GM23338 (cell line): ENCODE data around the gene USP3. TPM values are rescaled to one million over a fixed set of nuclear protein-coding genes. Genes with fewer than 3 reads are reported as not detected.

Experiments
- ATAC-seq: fragments of 200-7000 bp; cut with Tn5 transposase; 3 replicates; pipeline ENCODE4 v1.9.1; 2020
- DNase-seq: peaks from one replicate; pipeline ENCODE4 v3.0.0-alpha.2; 2015; ENCODE audit warnings: low spot score
- H2AFZ ChIP-seq: fragments of 200-600 bp; sonication (generic); 2 replicates; pipeline ENCODE4 v1.8.0; 2016; ENCODE audit warnings: antibody characterized with exemption, mild to moderate bottlenecking, moderate library complexity
- H3F3A ChIP-seq: fragments of 200-600 bp; sonication (generic); replicated peaks from 2 replicates; pipeline ENCODE4 v1.8.0; 2017; ENCODE audit warnings: antibody characterized with exemption, mixed run types, low read depth
- H3K27ac ChIP-seq: fragments of 200-600 bp; sonication (generic); 2 replicates; pipeline ENCODE4 v1.6.1; 2016; ENCODE audit warnings: low read depth
- H3K27me3 ChIP-seq: fragments of 200-600 bp; sonication (generic); 2 replicates; pipeline ENCODE4 v1.8.0; 2016; ENCODE audit warnings: mild to moderate bottlenecking, mixed run types, moderate library complexity; ENCODE audit not compliant: insufficient read depth
- H3K36me3 ChIP-seq: fragments of 200-600 bp; sonication (generic); 2 replicates; pipeline ENCODE4 v1.8.0; 2016; ENCODE audit warnings: mild to moderate bottlenecking; ENCODE audit not compliant: insufficient read depth
- H3K4me1 ChIP-seq: fragments of 200-600 bp; sonication (generic); 2 replicates; pipeline ENCODE4 v1.8.0; 2016; ENCODE audit warnings: mild to moderate bottlenecking, moderate library complexity; ENCODE audit not compliant: insufficient read depth
- H3K4me2 ChIP-seq: fragments of 200-600 bp; sonication (generic); 2 replicates; pipeline ENCODE4 v1.7.1; 2017; ENCODE audit warnings: mixed run types
- H3K4me3 ChIP-seq: fragments of 200-600 bp; sonication (generic); 2 replicates; pipeline ENCODE4 v1.6.1; 2016; ENCODE audit warnings: mixed run types
- H3K79me2 ChIP-seq: fragments of 200-600 bp; sonication (generic); replicated peaks from 2 replicates; pipeline ENCODE4 v1.8.0; 2017; ENCODE audit warnings: mild to moderate bottlenecking; ENCODE audit not compliant: insufficient read depth
- H3K9me2 ChIP-seq: fragments of 200-600 bp; sonication (generic); 2 replicates; pipeline ENCODE4 v1.8.0; 2017; ENCODE audit not compliant: insufficient read depth
- H4K20me1 ChIP-seq: fragments of 200-600 bp; sonication (generic); replicated peaks from 2 replicates; pipeline ENCODE4 v1.8.0; 2017; ENCODE audit warnings: mild to moderate bottlenecking; ENCODE audit not compliant: insufficient read depth
- H3K27ac Mint-ChIP-seq: 2 replicates; pipeline ENCODE4 v1.8.0; 2020; ENCODE audit warnings: inconsistent platforms, mild to moderate bottlenecking, moderate library complexity, mixed read lengths
- H3K27me3 Mint-ChIP-seq: 3 replicates; pipeline ENCODE4 v1.8.0; 2022; ENCODE audit warnings: low read depth, mild to moderate bottlenecking, moderate library complexity, mixed read lengths, inconsistent platforms; ENCODE audit not compliant: insufficient read depth, poor library complexity
- H3K36me3 Mint-ChIP-seq: 3 replicates; pipeline ENCODE4 v1.8.0; 2021; ENCODE audit warnings: low read depth, mild to moderate bottlenecking, inconsistent platforms, moderate library complexity, mixed read lengths
- H3K4me1 Mint-ChIP-seq: 3 replicates; pipeline ENCODE4 v1.8.0; 2020; ENCODE audit warnings: mild to moderate bottlenecking, inconsistent platforms, mixed read lengths
- H3K4me3 Mint-ChIP-seq: 3 replicates; pipeline ENCODE4 v1.8.0; 2021; ENCODE audit warnings: moderate library complexity, mild to moderate bottlenecking, inconsistent platforms, mixed read lengths
- H3K9me3 Mint-ChIP-seq: 3 replicates; pipeline ENCODE4 v1.8.0; 2020; ENCODE audit warnings: moderate library complexity, mild to moderate bottlenecking, inconsistent platforms, mixed read lengths
- EZH2 ChIP-seq: fragments of 200-600 bp; sonication (generic); IDR thresholded peaks from one replicate; pipeline ENCODE4 v1.8.0; 2017; ENCODE audit warnings: antibody characterized with exemption, mild to moderate bottlenecking, low read depth; ENCODE audit not compliant: unreplicated experiment
- EZH2phosphoT487 ChIP-seq: fragments of 200-600 bp; sonication (generic); IDR thresholded peaks from one replicate; pipeline ENCODE4 v1.8.1; 2018; ENCODE audit warnings: antibody characterized with exemption; ENCODE audit not compliant: unreplicated experiment
- JUNB ChIP-seq: IDR thresholded peaks from one replicate; pipeline ENCODE4 v1.6.1; 2016; ENCODE audit warnings: antibody characterized with exemption; ENCODE audit not compliant: unreplicated experiment
- NANOG ChIP-seq: IDR thresholded peaks from 2 replicates; pipeline ENCODE4 v1.6.1; 2016; ENCODE audit warnings: antibody characterized with exemption, borderline replicate concordance
- POLR2AphosphoS5 ChIP-seq: IDR thresholded peaks from 2 replicates; pipeline ENCODE4 v1.6.1; 2016; ENCODE audit warnings: antibody characterized with exemption, low read depth
- STAT1 ChIP-seq: IDR thresholded peaks from one replicate; pipeline ENCODE4 v1.6.1; 2016; ENCODE audit warnings: antibody characterized with exemption; ENCODE audit not compliant: unreplicated experiment
- ZNF114 ChIP-seq: fragments of 250-450 bp; sonication (Bioruptor Pico); IDR thresholded peaks from 2 replicates; pipeline ENCODE4 v1.5.0; 2020; ENCODE audit warnings: mild to moderate bottlenecking, moderate library complexity
- ZNF331 ChIP-seq: fragments of 250-450 bp; sonication (Bioruptor Pico); IDR thresholded peaks from 2 replicates; pipeline ENCODE4 v1.5.0; 2020; ENCODE audit warnings: low read depth, mild to moderate bottlenecking, moderate library complexity
- polyA plus RNA-seq: library from polyadenylated mRNA; unstranded; fragments of >200 nt; fragmentation: Nextera tagmentation; extraction: Ambion mirVana; gene quantifications from 2 replicates; pipeline ENCODE4 v1.2.1, GENCODE V29; 2016
- total RNA-seq: library from RNA; depleted of rRNA; stranded (reverse); fragments of >200 nt; shearing (Covaris generic); gene quantifications from 2 replicates; pipeline ENCODE4 v1.2.3, GENCODE V29; 2014
- TF ChIP-seq, protein P1 (sequence below): fragments of 250-450 bp; sonication (Bioruptor Pico); IDR thresholded peaks from 2 replicates; pipeline ENCODE4 v1.5.0; 2020; ENCODE audit warnings: mild to moderate bottlenecking, moderate library complexity

The USP3 gene
- total and polyA plus RNA-seq, 2 experiments from 2014 or later, result 9.7 to 9.9 TPM

- TF ChIP-seq, protein P1, sequence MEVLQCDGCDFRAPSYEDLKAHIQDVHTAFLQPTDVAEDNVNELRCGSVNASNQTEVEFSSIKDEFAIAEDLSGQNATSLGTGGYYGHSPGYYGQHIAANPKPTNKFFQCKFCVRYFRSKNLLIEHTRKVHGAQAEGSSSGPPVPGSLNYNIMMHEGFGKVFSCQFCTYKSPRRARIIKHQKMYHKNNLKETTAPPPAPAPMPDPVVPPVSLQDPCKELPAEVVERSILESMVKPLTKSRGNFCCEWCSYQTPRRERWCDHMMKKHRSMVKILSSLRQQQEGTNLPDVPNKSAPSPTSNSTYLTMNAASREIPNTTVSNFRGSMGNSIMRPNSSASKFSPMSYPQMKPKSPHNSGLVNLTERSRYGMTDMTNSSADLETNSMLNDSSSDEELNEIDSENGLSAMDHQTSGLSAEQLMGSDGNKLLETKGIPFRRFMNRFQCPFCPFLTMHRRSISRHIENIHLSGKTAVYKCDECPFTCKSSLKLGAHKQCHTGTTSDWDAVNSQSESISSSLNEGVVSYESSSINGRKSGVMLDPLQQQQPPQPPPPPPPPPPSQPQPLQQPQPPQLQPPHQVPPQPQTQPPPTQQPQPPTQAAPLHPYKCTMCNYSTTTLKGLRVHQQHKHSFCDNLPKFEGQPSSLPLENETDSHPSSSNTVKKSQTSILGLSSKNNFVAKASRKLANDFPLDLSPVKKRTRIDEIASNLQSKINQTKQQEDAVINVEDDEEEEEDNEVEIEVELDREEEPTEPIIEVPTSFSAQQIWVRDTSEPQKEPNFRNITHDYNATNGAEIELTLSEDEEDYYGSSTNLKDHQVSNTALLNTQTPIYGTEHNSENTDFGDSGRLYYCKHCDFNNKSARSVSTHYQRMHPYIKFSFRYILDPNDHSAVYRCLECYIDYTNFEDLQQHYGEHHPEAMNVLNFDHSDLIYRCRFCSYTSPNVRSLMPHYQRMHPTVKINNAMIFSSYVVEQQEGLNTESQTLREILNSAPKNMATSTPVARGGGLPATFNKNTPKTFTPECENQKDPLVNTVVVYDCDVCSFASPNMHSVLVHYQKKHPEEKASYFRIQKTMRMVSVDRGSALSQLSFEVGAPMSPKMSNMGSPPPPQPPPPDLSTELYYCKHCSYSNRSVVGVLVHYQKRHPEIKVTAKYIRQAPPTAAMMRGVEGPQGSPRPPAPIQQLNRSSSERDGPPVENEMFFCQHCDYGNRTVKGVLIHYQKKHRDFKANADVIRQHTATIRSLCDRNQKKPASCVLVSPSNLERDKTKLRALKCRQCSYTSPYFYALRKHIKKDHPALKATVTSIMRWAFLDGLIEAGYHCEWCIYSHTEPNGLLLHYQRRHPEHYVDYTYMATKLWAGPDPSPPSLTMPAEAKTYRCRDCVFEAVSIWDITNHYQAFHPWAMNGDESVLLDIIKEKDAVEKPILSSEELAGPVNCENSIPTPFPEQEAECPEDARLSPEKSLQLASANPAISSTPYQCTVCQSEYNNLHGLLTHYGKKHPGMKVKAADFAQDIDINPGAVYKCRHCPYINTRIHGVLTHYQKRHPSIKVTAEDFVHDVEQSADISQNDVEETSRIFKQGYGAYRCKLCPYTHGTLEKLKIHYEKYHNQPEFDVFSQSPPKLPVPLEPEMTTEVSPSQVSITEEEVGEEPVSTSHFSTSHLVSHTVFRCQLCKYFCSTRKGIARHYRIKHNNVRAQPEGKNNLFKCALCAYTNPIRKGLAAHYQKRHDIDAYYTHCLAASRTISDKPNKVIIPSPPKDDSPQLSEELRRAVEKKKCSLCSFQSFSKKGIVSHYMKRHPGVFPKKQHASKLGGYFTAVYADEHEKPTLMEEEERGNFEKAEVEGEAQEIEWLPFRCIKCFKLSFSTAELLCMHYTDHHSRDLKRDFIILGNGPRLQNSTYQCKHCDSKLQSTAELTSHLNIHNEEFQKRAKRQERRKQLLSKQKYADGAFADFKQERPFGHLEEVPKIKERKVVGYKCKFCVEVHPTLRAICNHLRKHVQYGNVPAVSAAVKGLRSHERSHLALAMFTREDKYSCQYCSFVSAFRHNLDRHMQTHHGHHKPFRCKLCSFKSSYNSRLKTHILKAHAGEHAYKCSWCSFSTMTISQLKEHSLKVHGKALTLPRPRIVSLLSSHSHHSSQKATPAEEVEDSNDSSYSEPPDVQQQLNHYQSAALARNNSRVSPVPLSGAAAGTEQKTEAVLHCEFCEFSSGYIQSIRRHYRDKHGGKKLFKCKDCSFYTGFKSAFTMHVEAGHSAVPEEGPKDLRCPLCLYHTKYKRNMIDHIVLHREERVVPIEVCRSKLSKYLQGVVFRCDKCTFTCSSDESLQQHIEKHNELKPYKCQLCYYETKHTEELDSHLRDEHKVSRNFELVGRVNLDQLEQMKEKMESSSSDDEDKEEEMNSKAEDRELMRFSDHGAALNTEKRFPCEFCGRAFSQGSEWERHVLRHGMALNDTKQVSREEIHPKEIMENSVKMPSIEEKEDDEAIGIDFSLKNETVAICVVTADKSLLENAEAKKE (CRISPR knock-in tag), result no peak
- TF ChIP-seq STAT1 (no peak), ZNF114 (CRISPR knock-in tag) (no peak), EZH2 (no peak)
Observed at GRCh38 chr15:63623232-63623969, 119.0 kb downstream of the USP3 start (continued).

DNA sequence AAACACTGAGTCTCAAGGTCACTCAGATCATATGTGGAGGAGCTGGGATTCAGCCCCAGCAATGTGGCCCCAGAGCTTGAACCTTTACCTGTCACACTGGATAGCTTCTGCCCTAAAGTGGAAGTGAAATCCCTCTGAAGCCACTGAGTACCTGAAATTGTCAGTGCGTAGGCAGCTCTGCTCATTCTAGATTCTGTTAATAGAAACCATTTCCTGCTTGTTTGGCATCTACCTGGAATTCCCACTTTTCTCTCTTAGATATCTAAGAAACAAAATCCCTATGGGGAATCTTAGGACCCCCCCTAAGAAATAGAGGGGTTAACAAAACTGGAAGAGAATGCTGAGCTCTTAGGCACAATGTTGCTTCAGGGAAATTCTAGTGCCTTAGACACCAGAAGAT, 122.6 kb downstream of the USP3 start:
- H3K9me3 Mint-ChIP-seq, result no peaks in the 10 kb centered on the region
- peaks cover 28% of the 10 kb centered on the region for H3K36me3 Mint-ChIP-seq
- Histone ChIP-seq H3K4me2 (no peak overlapping the region), H3K9me2 (no peaks in the 10 kb centered on the region), H3K79me2 (no peaks in the 10 kb centered on the region), H3K27me3 (no peaks in the 10 kb centered on the region), H2AFZ (no peak overlapping the region), H3K27ac (no peak overlapping the region), H3K36me3 (peaks cover 12% of the 10 kb centered on the region), H3K4me3 (no peak overlapping the region), H3F3A (no peaks in the 10 kb centered on the region), H3K4me1 (no peaks in the 10 kb centered on the region), H4K20me1 (no peaks in the 10 kb centered on the region)
- H3K4me1 Mint-ChIP-seq, result no peaks in the 10 kb centered on the region
- H3K27me3 Mint-ChIP-seq, result no peaks in the 10 kb centered on the region
- DNase-seq (no peak), ATAC-seq (no peak)
- H3K4me3 Mint-ChIP-seq, result no peak overlapping the region
- no peak overlapping the region for H3K27ac Mint-ChIP-seq
- TF ChIP-seq EZH2phosphoT487 (no peak), NANOG (no peak), JUNB (no peak), ZNF331 (CRISPR knock-in tag) (no peak), EZH2 (no peak), POLR2AphosphoS5 (no peak)
- TF ChIP-seq, protein P1 (CRISPR knock-in tag), result no peak
